Measurements from ENCODE around the gene MFSD1.

- no peak for TF ChIP-seq SUZ12 (IDR thresholded peaks at IDR 0.05; ENCODE audit: extremely low read depth, insufficient read depth, insufficient read length)
- TF ChIP-seq YY1 (IDR thresholded peaks at IDR 0.05; ENCODE audit: insufficient read depth, insufficient read length) = no peak
- no peak for TF ChIP-seq ZNF274 (IDR thresholded peaks at IDR 0.05; ENCODE audit: low read depth, low read length)
These were observed 46.4 kb upstream of the MFSD1 start for GRCh38 chr3:158755421-158755820.

All from NT2/D1 (cell line).